HG03108 (cell line): ENCODE data around the gene INSRR.

Source experiments
- ATAC-seq: cut with Tn5 transposase; IDR thresholded peaks from one replicate; pipeline ENCODE4 v1.9.1; 2021; ENCODE audit warnings: moderate library complexity; ENCODE audit not compliant: unreplicated experiment

INSRR gene

GRCh38 chr1:156808186-156809030, 50.5 kb downstream of the INSRR start:
- ATAC-seq: no peak

GRCh38 chr1:156807627-156808026, 51.3 kb downstream of the INSRR start:
- no peak for ATAC-seq

- ATAC-seq: no peak
Observed at GRCh38 chr1:156806512-156807440, 52.1 kb downstream of the INSRR start.

GRCh38 chr1:156805766-156806511, 53.0 kb downstream of the INSRR start:
- no peak for ATAC-seq

GRCh38 chr1:156804572-156805243, 54.2 kb downstream of the INSRR start:
- no peak for ATAC-seq

- ATAC-seq: no peak
Observed at GRCh38 chr1:156804026-156804425, 54.9 kb downstream of the INSRR start.

GRCh38 chr1:156803086-156803851, 55.6 kb downstream of the INSRR start:
- no peak for ATAC-seq

GRCh38 chr1:156802421-156802935, 56.4 kb downstream of the INSRR start:
- no peak for ATAC-seq

GRCh38 chr1:156801409-156802121, 57.4 kb downstream of the INSRR start:
- no peak for ATAC-seq

- ATAC-seq: no peak
Observed at GRCh38 chr1:156797212-156797871, 61.6 kb downstream of the INSRR start.

- ATAC-seq: no peak
Observed at GRCh38 chr1:156796340-156797097, 62.4 kb downstream of the INSRR start.

- ATAC-seq: no peak
Observed at GRCh38 chr1:156795787-156796186, 63.1 kb downstream of the INSRR start.

GRCh38 chr1:156795374-156795733, 63.6 kb downstream of the INSRR start:
- ATAC-seq: no peak

GRCh38 chr1:156794506-156795373, 64.2 kb downstream of the INSRR start:
- ATAC-seq: no peak
